H1 (cell line): ENCODE results near the gene ACTL9. TPM values are rescaled to one million over a fixed set of nuclear protein-coding genes. Genes with fewer than 3 reads are reported as not detected.

Experiments used
- CTBP2 ChIP-seq: IDR thresholded peaks from 2 replicates; pipeline ENCODE4 v1.7.0; 2011; ENCODE audit warnings: borderline replicate concordance, mild to moderate bottlenecking, moderate library complexity, mixed read lengths, low read length; ENCODE audit not compliant: insufficient read depth, insufficient read length
- RBBP5 ChIP-seq: IDR thresholded peaks from 2 replicates; pipeline ENCODE4 v1.7.1; 2012; ENCODE audit warnings: low read depth, mild to moderate bottlenecking, inconsistent platforms, low read length, moderate library complexity, borderline replicate concordance
- TBP ChIP-seq: IDR thresholded peaks from 2 replicates; pipeline ENCODE4 v1.6.1; 2011; ENCODE audit warnings: low read depth, low read length, improper control_type of control experiment
- TCF12 ChIP-seq: IDR thresholded peaks from 2 replicates; pipeline ENCODE4 v1.6.1; 2011; ENCODE audit warnings: low read depth, mild to moderate bottlenecking, low read length
- polyA plus RNA-seq, 7 experiments: library from polyadenylated mRNA; depleted of rRNA in 3 of 7; stranded (reverse) in 5 of 7; unstranded in 2 of 7; fragments of >200 nt in 5 of 7; fragments of 200-250 nt in 2 of 7; gene quantifications; 1 replicate in 5 of 7; 2 replicates in 1 of 7; 4 replicates in 1 of 7; pipeline versions ENCODE4 v1.2.1 to v1.2.3, GENCODE V29; 2011 to 2013; ENCODE audit warnings: missing spikeins in 2 of 7, mixed read lengths in 2 of 7
- total RNA-seq: library from RNA; stranded (reverse); fragmentation: NEBNext Ultra II Directional; extraction: Animal tissue kit (Norgen Biotek cat#: 25700); gene quantifications from 2 replicates; pipeline ENCODE4 v1.2.1, GENCODE V29; 2021

ACTL9 gene
- total and polyA plus RNA-seq, 2 of the 8 experiments (the other 6 are each of a cell fraction or from before 2014, with no cell fraction given) = not detected

DNA sequence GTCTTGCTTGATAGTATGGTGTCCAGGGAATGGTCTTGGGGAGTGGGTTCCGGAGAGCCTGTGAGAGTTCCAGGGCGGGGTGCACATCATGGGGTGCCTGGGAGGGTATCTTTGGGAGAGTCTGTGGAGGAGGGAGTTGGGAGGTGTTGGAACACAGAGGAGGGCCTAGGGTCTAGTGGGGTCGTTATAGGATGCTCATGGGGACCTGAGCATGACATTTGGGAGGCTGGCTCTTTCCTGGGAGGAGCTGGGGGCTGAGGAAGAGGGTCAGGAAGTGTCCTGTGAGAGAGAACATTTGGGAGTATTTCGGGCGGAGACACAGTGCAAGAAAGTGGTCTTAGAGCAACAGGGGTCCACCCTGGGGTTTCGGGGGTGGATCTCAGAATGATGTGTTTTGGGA, 2.7 kb downstream of the ACTL9 start (continued):
- TF ChIP-seq TCF12 (no peak), CTBP2 (no peak), RBBP5 (no peak), TBP (no peak)
- TF ChIP-seq, all 59 proteins: peak for 0
